GM19467 (cell line): Measurements from ENCODE around the gene ASCC3.
A peak's percentile ranks its signal among the peaks of the same experiment; 100 is the strongest.
"Not testable (repeated sequence)": the region's sequence is repeated elsewhere in the genome, so short reads cannot be mapped to it uniquely, and the experiment has no call there.

ENCODE experiments used
- ATAC-seq: cut with Tn5 transposase; IDR thresholded peaks from one replicate; pipeline ENCODE4 v1.9.1; 2021; ENCODE audit warnings: mild to moderate bottlenecking, moderate library complexity; ENCODE audit not compliant: unreplicated experiment

The ASCC3 gene

GRCh38 chr6:100808638-100809275, 72.4 kb downstream of the ASCC3 start:
- ATAC-seq = no peak

- ATAC-seq = no peak
Measured at GRCh38 chr6:100806296-100806695, 74.8 kb downstream of the ASCC3 start.

GRCh38 chr6:100803264-100804045, 77.7 kb downstream of the ASCC3 start:
- ATAC-seq = no peak

GRCh38 chr6:100801036-100801435, 80.1 kb downstream of the ASCC3 start:
- ATAC-seq = no peak

- peak; percentile 87 for ATAC-seq
Measured at GRCh38 chr6:100796049-100796823, 84.9 kb downstream of the ASCC3 start.

- ATAC-seq = no peak
Measured at GRCh38 chr6:100790084-100790483, 91.0 kb downstream of the ASCC3 start.

GRCh38 chr6:100785982-100786381, 95.1 kb downstream of the ASCC3 start:
- no peak for ATAC-seq

- no peak for ATAC-seq
Measured at GRCh38 chr6:100780648-100781047, 100.5 kb downstream of the ASCC3 start.

GRCh38 chr6:100775667-100776066, 105.5 kb downstream of the ASCC3 start:
- no peak for ATAC-seq

- no peak for ATAC-seq
Measured at GRCh38 chr6:100774681-100775080, 106.4 kb downstream of the ASCC3 start.

GRCh38 chr6:100768816-100769351, 112.2 kb downstream of the ASCC3 start:
- ATAC-seq = no peak

GRCh38 chr6:100763617-100764241, 117.4 kb downstream of the ASCC3 start:
- ATAC-seq = no peak

- no peak for ATAC-seq
Measured at GRCh38 chr6:100761841-100762240, 119.3 kb downstream of the ASCC3 start.

GRCh38 chr6:100758386-100758785, 122.7 kb downstream of the ASCC3 start:
- ATAC-seq = not testable (repeated sequence)

- ATAC-seq = no peak
Measured at GRCh38 chr6:100753421-100753820, 127.7 kb downstream of the ASCC3 start.

GRCh38 chr6:100751590-100751989, 129.5 kb downstream of the ASCC3 start:
- no peak for ATAC-seq

- no peak for ATAC-seq
Measured at GRCh38 chr6:100745419-100746041, 135.6 kb downstream of the ASCC3 start.

GRCh38 chr6:100740439-100740838, 140.7 kb downstream of the ASCC3 start:
- ATAC-seq = no peak

- ATAC-seq = not testable (repeated sequence)
Measured at GRCh38 chr6:100737720-100738119, 143.4 kb downstream of the ASCC3 start.

- ATAC-seq = no peak
Measured at GRCh38 chr6:100731411-100731810, 149.7 kb downstream of the ASCC3 start.
